CD4-positive, alpha-beta T cell treated with Interleukin-4 for 4 hours (primary cell): Measurements from ENCODE around the gene SULT1C3.

ENCODE experiments used
- DNase-seq: peaks from one replicate; pipeline ENCODE4 v3.0.0-alpha.2; 2020

Gene SULT1C3

GRCh38 chr2:108309903-108310302 lies 70.1 kb downstream of the SULT1C3 start:
- no peak for DNase-seq
